Tibial artery (tissue), 4 donors: ENCODE results near the gene LDLR.
"Not testable (repeated sequence)": the region's sequence is repeated elsewhere in the genome, so short reads cannot be mapped to it uniquely, and the experiment has no call there.

Experiments
- DNase-seq, 2 donors: peaks; one replicate each; pipeline ENCODE4 v3.0.0-alpha.2; 2019
- H3K27ac ChIP-seq, 2 donors: fragments of 200-600 bp; sonication (generic) in 1 of 2; 1 replicate in 1 of 2; 2 replicates in 1 of 2; pipeline ENCODE4 v1.5.1; 2018 to 2019; ENCODE audit warnings: mild to moderate bottlenecking in 1 of 2
- H3K27me3 ChIP-seq, 2 donors: fragments of 200-600 bp; sonication (generic) in 1 of 2; one replicate each; pipeline versions ENCODE4 v1.5.1 to v1.6.0; 2016 to 2019
- H3K36me3 ChIP-seq, 3 donors: fragments of 200-600 bp; sonication (generic) in 2 of 3; one replicate each; pipeline ENCODE4 v1.5.1; 2016 to 2019; ENCODE audit warnings: mild to moderate bottlenecking in 2 of 3
- H3K4me1 ChIP-seq, 4 donors: fragments of 200-600 bp; sonication (generic) in 2 of 4; 1 replicate in 3 of 4; 2 replicates in 1 of 4; pipeline ENCODE4 v1.5.1; 2016 to 2019
- H3K4me3 ChIP-seq, 2 donors: fragments of 200-600 bp; sonication (generic) in 1 of 2; 1 replicate in 1 of 2; 2 replicates in 1 of 2; pipeline ENCODE4 v1.5.1; 2018 to 2019; ENCODE audit warnings: mild to moderate bottlenecking in 2 of 2
- H3K9me3 ChIP-seq, 3 donors: fragments of 200-600 bp; sonication (generic) in 1 of 3; one replicate each; pipeline ENCODE4 v1.5.1; 2016 to 2019
- CTCF ChIP-seq, 2 experiments: fragments of 200-600 bp in 1 of 2; fragments of 450-650 bp in 1 of 2; IDR thresholded peaks; one replicate each; pipeline ENCODE4 v1.5.1; 2017 to 2019; ENCODE audit warnings: antibody characterized with exemption in 2 of 2, mild to moderate bottlenecking in 1 of 2, moderate library complexity in 1 of 2
- intact Hi-C: fragments of 100-400 bp; cut with DNase I; formaldehyde crosslinking; loops from one replicate; pipeline ENCODE4 v1.15.0; 2023; ENCODE audit warnings: low total_unique reads

The LDLR gene

GRCh38 chr19:11176466-11177193 lies 87.4 kb downstream of the LDLR start:
- H3K9me3 ChIP-seq, result no peaks in the 10 kb centered on the region
- H3K36me3 ChIP-seq, result peaks cover 67 to 74% (median 70%) of the 10 kb centered on the region in 3 donors
- peaks cover 4 to 45% (median 38%) of the 10 kb centered on the region in 4 donors for H3K4me1 ChIP-seq
- no peak for TF ChIP-seq CTCF (IDR thresholded peaks at IDR 0.05)
- H3K27ac ChIP-seq, result peak overlapping the region in 1 of 2 donors; percentile 41
- H3K27me3 ChIP-seq, result no peaks in the 10 kb centered on the region
- H3K4me3 ChIP-seq, result no peak overlapping the region
- no peak for DNase-seq
- intact Hi-C loops, result no loop called here

GRCh38 chr19:11177592-11177991 lies 88.3 kb downstream of the LDLR start:
- H3K9me3 ChIP-seq, result no peaks in the 10 kb centered on the region
- intact Hi-C loops, result no loop called here
- peaks cover 4 to 45% (median 33%) of the 10 kb centered on the region in 4 donors for H3K4me1 ChIP-seq
- H3K27ac ChIP-seq, result peak overlapping the region; percentile 67 to 98
- H3K36me3 ChIP-seq, result peaks cover 57 to 64% (median 63%) of the 10 kb centered on the region in 3 donors
- H3K27me3 ChIP-seq, result no peaks in the 10 kb centered on the region
- H3K4me3 ChIP-seq, result no peak overlapping the region
- no peak for DNase-seq
- TF ChIP-seq CTCF (IDR thresholded peaks at IDR 0.05), result no peak

- intact Hi-C loops, DNase-seq, H3K9me3 ChIP-seq, H3K27me3 ChIP-seq, H3K4me3 ChIP-seq: not testable (repeated sequence)
- Histone ChIP-seq H3K36me3 (peaks cover 49 to 63% (median 57%) of the 10 kb centered on the region in 3 donors), H3K27ac (peak overlapping the region; percentile 67 to 98), H3K4me1 (peaks cover 4 to 59% (median 35%) of the 10 kb centered on the region in 4 donors)
These were observed 89.8 kb downstream of the LDLR start for GRCh38 chr19:11179145-11179465.

- Histone ChIP-seq H3K4me3 (peak overlapping the region in 1 of 2 donors; percentile 5), H3K9me3 (no peaks in the 10 kb centered on the region), H3K27me3 (no peaks in the 10 kb centered on the region), H3K27ac (peak overlapping the region; percentile 67 to 98), H3K36me3 (peaks cover 44 to 62% (median 51%) of the 10 kb centered on the region in 3 donors), H3K4me1 (peaks cover 4 to 67% (median 40%) of the 10 kb centered on the region in 4 donors)
- no peak for TF ChIP-seq CTCF (IDR thresholded peaks at IDR 0.05)
- intact Hi-C loops, result no loop called here
- no peak for DNase-seq
These were observed 90.5 kb downstream of the LDLR start for GRCh38 chr19:11179716-11180297.

- Histone ChIP-seq H3K27ac (peak overlapping the region; percentile 67 to 98), H3K4me1 (peaks cover 4 to 72% (median 46%) of the 10 kb centered on the region in 4 donors), H3K9me3 (no peaks in the 10 kb centered on the region), H3K4me3 (no peak overlapping the region), H3K36me3 (peaks cover 44 to 62% (median 51%) of the 10 kb centered on the region in 3 donors), H3K27me3 (no peaks in the 10 kb centered on the region)
- no peak for DNase-seq
- TF ChIP-seq CTCF (IDR thresholded peaks at IDR 0.05), result no peak
- intact Hi-C loops, result no loop called here
These were observed 91.1 kb downstream of the LDLR start for GRCh38 chr19:11180346-11180745.

GRCh38 chr19:11180975-11181374 lies 91.7 kb downstream of the LDLR start:
- intact Hi-C loops, result not testable (repeated sequence)
- peak overlapping the region; percentile 94 to 98 for H3K27ac ChIP-seq

More at GRCh38 chr19:11180975-11181374, 91.7 kb downstream of the LDLR start:
- not testable (repeated sequence) for H3K4me3 ChIP-seq, H3K27me3 ChIP-seq, DNase-seq, H3K9me3 ChIP-seq
- Histone ChIP-seq H3K36me3 (peaks cover 42 to 62% (median 47%) of the 10 kb centered on the region in 3 donors), H3K4me1 (peaks cover 4 to 78% (median 52%) of the 10 kb centered on the region in 4 donors)
